HG02884 (cell line): ENCODE results near the gene SNU13.
"Not testable (repeated sequence)": the region's sequence is repeated elsewhere in the genome, so short reads cannot be mapped to it uniquely, and the experiment has no call there.

Experiments
- ATAC-seq: cut with Tn5 transposase; IDR thresholded peaks from one replicate; pipeline ENCODE4 v1.9.1; 2021; ENCODE audit warnings: mild to moderate bottlenecking, moderate library complexity; ENCODE audit not compliant: unreplicated experiment

Gene SNU13

GRCh38 chr22:41647771-41648170 is 40.9 kb downstream of the SNU13 start:
- ATAC-seq = no peak

GRCh38 chr22:41642331-41643110 is 46.1 kb downstream of the SNU13 start:
- no peak for ATAC-seq

GRCh38 chr22:41641854-41642253 is 46.8 kb downstream of the SNU13 start:
- ATAC-seq = no peak

GRCh38 chr22:41638748-41639147 is 49.9 kb downstream of the SNU13 start:
- no peak for ATAC-seq

GRCh38 chr22:41638124-41638523 is 50.5 kb downstream of the SNU13 start:
- ATAC-seq = no peak

- not testable (repeated sequence) for ATAC-seq
These were observed 51.0 kb downstream of the SNU13 start for GRCh38 chr22:41637623-41638022.

GRCh38 chr22:41636467-41636866 is 52.2 kb downstream of the SNU13 start:
- no peak for ATAC-seq

- not testable (repeated sequence) for ATAC-seq
These were observed 54.1 kb downstream of the SNU13 start for GRCh38 chr22:41634610-41635009.

- ATAC-seq = not testable (repeated sequence)
These were observed 57.1 kb downstream of the SNU13 start for GRCh38 chr22:41631615-41632014.

GRCh38 chr22:41631115-41631514 is 57.6 kb downstream of the SNU13 start:
- not testable (repeated sequence) for ATAC-seq

GRCh38 chr22:41625577-41625976 is 63.1 kb downstream of the SNU13 start:
- ATAC-seq = no peak
